NCI-H2171 (cell line): Measurements from ENCODE around the gene UBA1.

Experiments
- DNase-seq: peaks from one replicate; lab custom pipeline; 2025; lab: John Stamatoyannopoulos, UW

The UBA1 gene

DNA sequence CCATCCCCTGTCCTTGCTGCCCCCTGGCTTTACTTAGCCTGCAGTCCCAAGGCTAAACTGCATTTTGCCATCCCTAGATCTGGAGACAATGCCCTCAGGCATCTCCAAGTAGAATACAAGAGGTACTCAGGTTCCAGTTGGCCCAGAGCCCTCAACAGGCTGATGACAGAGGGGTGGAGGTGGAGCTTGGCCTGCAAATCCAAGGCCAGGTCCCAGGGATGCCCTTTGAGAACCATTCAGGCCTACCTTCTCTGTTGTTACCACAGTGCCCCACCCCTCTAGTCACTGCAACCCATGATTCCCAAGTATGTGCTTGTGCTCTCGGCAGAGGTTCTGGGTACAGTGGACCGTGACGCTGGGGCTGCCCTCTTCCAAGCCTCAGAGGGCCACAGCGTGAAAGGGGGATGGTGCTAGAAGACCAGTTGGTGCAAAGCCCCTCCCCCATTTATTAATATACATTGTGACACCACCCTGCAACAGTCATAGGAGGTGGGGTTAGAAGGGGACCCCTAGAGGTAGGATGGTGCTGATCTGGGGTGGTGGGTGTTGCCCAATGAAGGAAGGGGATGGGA, 6.4 kb upstream of the UBA1 start:
- DNase-seq, result no peak

DNA sequence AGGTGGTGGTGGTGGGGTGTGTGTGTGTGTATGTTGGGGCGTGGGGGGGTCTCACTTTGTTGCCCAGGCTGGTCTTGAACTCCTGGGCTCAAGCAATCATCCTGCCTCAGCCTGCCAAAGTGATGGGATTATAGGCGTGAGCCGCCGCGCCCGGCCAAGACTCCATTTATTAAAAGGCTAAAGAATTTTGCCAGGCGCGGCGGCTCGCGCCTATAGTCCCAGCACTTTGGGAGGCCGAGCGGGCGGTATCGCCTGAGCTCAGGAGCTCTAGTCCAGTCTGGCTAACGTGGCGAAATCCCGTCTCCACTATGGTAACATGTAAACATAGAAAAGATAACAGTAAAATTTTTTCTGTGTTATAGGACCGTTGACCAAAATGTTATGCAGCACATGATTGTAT, 3.7 kb upstream of the UBA1 start:
- DNase-seq, result no peak

DNA sequence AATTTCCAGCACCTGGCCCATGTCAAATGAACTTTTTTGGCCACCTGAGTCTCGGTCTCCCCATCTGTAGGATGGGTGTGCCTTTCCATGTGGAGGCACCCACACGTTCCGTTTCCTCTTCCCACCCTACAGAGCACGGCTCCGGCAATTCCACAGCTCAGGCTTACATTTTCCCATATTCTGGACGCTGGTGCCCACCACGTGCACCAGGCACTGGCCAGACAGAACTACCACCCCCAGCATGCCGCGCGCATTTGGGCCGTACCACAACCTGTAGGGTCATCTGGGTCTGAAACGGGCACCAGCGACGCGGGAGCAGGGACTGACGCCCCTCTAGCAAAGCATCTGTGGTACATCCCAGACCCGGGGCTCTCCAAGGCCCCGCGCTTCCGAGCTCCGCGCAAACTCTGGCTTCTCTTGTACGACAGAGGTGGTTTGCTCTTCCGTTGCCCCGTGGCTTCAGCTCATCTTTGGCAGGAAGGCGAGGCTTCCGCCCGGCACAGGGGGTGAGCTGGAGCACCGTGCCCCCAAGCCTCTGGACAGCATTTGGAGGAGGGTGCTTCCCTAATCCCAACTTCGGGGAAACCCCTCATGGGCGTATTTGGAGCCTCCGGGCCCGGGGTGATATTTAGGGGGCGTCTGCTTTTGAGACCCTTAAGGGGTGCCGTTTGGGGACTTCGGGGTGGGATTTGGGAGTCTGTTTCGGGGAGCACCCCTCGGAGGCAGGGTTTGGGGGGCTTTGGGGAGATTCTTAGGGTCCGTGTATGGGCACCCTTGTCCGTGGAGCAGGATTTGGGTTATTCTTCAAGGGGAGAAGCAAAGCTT, 3.0 kb upstream of the UBA1 start:
- peak; percentile 82 for DNase-seq

DNA sequence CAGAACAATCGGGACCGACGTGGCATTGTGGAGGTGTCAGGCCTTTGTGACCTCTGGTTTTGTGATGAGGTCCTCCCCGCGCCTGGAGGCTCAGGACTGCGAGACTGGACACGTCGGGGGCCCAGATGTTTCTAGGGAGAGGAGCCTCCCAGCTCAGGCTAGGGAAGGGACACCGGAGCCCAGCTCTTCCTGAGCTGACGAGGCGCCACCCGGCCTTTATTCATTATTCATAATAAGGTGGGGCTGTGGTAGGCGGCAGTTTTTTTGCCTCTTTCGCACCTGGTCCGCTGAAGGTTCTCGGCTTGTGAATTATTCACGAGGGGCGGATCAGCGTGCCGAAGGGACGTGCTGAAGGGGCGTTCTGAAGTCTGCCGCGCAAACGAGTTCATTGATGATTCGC, 2.3 kb upstream of the UBA1 start:
- DNase-seq, result peak; percentile 8

DNA sequence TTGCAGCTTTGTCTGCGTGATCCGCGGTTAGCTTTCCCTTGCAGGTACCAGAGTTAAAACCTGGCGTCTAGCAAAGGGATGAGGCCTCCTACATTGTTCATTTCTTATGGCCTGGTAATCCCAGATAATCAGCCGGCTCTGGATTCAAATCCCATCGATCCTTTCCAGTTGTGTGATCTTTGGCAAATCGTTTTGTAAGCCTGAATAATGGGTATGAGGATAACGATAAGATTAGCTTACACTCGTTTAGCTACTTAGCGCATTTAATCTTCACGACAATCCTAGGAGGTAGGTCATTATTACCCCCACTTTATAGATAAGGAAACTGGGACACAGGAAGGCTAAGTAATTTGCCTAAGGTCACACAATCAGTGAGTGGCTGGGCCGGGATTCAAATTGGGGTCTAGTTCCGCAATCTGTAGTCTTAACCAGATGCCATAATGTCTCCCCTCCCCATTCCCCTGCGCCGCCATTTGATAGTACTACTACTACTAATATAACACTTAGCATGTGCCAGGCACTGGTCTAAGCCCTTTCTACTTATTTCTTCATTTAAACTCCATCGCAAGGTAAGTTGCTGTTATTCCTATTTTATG, 1.7 kb upstream of the UBA1 start:
- DNase-seq, result no peak

DNA sequence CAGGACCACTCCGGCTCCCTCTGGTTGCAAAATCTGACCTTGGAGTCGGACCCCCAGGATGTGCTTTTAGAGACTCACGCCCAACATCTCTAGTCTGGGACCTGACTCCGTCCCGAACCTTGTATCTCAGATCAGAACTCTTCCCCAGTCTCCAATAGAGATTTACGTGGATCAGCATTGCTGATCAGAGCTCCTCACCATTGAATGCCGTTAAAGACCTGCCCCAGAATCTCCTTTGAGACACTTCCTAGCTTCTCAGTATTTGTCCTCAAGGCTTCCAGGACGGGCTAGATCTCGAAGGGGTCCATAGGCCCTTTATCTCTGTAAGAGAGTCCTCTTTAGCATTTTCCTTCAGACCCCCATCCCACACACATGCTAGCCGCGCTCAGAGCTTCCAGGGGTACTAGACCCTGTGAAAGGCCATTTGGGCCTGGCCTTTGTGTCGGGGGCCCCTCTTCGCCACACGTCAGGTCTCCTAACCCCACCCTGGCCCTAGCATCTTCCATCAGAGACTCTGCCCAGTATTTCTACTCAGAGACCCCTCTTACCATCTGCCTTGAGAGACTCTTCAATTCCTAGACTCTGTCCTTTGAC, 662 bp downstream of the UBA1 start:
- DNase-seq, result no peak

DNA sequence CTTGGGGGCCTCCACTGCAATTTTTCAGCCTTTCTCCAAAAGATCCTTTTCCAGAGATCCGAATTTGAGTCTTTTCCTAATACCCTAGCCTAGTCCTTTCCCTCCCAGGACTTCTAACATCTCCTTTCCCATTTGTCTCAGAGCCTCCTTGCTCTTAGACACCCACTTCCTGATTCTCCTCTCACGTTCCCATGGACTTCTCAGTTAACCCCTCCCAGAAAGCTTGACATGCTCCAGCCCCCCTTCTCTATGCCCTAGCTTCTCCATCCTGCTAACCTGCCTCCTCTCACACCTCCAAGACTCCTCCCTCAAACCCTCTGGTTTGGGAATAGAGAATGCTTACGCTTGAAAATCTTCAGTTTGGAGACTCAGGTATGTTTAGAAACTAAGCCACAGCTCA, 2.5 kb downstream of the UBA1 start:
- no peak for DNase-seq

DNA sequence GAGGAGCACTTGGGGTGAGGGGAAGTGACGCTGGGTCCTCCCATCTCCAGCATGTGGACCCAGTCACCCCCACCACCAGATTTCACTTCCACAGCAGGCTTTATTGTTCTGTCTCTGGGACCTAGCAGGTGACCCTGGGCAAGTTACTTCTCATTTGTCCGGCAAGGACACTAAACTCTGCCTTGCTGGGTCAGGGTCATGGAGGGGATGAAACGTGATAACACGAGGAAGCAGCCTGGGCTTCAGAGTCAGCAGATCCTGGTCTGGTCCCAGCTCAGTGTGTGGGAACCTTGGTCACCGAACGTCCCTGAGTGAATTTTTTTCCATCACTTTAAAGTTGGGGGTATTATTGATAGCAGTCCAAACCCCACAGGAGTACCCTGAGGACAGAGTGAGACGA, 3.9 kb downstream of the UBA1 start:
- DNase-seq, result no peak

DNA sequence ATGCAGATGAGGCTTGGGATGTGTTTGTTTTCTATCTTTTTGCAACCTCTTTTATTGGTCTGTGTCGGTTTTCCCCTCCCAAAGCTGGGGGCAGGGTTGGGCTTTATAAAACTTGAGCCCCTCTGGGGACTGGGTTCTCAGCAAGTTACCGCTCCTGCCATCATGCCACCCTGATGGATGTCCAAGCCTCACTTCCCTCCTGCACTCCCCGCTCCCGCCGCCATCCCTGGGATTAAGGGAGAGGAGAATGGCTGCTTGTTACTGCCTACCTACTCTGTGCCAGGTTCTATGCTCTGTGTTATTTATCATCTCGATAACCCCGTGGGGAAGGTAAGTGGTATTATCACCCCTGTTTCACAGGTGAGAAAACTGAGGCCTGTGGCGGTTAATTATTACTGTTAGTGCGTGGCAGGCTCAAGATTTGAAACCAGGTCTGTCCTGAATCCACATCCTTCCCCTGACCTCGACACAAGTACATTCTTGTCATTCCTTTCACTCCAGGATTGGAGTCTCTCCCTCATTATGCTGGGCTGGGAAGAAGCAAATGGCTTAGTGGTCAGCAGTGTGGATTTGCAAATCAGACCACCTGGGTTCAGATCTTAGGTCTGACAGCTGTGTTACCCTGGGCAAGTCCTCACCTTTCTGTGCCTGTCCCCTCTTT, 4.5 kb downstream of the UBA1 start:
- no peak for DNase-seq

DNA sequence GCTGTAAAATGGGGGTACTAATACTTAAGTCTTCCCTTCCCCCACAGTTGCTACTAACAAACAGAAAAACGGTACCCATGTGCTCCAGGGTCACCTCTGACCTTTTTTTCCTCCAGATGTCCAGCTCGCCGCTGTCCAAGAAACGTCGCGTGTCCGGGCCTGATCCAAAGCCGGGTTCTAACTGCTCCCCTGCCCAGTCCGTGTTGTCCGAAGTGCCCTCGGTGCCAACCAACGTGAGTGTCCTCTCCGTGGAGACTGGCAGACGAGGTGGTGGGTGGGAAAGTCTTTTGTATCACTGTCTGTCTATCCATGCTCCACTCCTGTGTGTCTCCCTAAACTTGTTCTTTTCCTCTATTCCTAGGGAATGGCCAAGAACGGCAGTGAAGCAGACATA, 5.1 kb downstream of the UBA1 start:
- no peak for DNase-seq

DNA sequence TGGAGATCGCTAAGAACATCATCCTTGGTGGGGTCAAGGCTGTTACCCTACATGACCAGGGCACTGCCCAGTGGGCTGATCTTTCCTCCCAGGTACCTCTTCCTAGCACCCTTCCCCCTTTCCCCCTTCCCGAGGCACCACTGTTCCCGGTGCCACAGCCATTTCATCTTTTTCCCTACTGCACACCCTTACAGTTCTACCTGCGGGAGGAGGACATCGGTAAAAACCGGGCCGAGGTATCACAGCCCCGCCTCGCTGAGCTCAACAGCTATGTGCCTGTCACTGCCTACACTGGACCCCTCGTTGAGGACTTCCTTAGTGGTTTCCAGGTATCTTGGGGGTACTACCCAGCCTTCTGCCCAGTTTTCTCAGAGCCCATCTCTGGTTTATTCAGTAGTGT, 5.7 kb downstream of the UBA1 start:
- no peak for DNase-seq

DNA sequence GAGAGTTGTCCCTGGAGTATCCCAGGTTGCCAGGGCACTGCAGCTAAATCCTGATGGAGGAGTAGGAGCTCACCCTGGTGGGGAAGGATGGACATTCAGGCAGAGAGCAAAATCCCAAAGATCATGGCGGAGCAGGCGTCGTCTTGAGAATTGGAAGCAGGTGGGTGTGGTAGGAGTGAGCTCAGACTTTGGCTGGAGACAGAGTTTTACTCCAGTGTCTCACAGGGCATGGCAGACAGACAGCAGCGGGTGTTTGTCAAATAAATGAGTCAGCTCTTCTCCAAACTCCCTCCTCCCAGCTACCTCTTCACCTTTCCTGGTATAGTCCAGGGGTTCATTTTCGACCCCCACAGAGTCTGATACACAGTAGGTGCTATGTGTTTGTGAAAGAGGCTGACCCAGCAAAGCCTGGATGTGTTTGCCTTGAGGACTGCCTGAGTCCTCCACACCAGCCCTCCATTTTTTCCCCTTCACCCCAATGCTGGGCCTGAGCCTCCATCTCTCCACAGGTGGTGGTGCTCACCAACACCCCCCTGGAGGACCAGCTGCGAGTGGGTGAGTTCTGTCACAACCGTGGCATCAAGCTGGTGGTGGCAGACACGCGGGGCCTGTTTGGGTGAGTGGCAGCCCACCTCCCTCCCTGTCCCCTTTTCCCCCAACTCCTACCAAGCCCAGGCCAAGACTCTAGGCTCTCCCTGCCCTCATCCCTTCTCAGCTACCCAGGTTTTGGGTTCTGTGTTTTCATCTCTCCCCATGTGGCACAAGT, 6.9 kb downstream of the UBA1 start:
- DNase-seq, result no peak

DNA sequence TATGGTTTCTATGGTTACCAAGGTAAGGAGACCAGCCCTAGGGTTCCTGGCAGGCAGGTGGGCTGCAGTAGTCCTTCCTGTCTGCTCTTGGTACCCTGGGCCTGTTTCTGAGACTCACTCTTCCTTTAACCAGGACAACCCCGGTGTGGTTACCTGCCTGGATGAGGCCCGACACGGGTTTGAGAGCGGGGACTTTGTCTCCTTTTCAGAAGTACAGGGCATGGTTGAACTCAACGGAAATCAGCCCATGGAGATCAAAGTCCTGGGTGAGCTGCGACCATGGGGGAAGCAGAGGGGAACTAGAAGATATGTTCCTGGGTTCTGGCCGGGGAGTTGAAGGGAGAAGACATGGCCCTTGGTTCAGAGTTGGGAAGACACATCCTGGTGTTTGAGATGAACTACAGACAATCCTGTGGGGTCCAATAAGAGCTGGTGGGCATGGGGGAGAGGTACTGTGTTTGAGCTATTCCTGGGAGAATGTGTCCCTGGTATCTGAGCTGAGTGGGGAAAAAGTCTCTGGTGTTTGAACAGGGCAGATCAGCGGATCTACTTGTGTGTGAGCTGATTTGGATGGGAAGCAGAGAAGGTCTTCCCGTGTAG, 7.8 kb downstream of the UBA1 start:
- no peak for DNase-seq

DNA sequence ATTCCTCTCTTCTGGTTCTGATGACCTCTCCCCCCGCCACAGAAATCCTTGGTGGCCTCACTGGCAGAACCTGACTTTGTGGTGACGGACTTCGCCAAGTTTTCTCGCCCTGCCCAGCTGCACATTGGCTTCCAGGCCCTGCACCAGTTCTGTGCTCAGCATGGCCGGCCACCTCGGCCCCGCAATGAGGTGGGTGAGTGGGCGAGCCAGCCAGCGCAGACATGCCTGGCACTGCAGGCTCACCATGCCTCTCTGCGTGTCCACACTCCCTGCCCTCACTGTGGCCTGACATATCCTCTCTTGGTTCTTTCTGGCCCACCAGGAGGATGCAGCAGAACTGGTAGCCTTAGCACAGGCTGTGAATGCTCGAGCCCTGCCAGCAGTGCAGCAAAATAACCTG, 8.7 kb downstream of the UBA1 start:
- no peak for DNase-seq

DNA sequence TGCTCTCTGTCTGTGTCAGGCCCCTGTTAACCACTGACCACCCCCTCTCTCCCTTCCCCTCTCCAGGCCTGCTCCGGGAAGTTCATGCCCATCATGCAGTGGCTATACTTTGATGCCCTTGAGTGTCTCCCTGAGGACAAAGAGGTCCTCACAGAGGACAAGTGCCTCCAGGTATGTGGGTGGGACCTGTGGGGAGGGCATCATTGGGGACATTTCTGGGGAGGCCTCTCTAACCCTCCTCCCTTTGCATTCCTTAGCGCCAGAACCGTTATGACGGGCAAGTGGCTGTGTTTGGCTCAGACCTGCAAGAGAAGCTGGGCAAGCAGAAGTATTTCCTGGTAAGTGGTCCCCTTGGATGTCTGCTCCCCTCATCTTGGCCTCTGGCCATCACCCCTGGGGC, 9.2 kb downstream of the UBA1 start:
- DNase-seq, result no peak

DNA sequence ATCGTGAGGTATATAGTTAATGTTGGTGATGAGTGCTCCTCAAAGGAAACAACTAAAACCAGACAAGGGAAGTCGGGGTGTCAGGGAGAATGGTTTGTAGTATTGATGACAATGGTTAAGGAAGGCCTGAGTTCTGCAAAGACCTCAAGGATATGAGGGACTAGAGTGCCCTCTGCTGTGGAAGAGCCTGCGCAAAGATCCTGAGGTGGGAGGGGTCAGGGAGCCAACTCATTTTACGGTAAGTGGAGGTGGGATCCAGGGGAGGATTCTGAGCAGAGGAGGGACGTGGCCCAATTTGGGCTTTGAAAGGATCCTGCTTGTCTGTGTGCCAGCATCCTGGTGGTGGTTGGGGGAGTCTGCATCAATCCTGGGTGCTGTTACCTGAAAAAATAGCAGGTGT, 11.3 kb downstream of the UBA1 start:
- DNase-seq, result peak; percentile 3

DNA sequence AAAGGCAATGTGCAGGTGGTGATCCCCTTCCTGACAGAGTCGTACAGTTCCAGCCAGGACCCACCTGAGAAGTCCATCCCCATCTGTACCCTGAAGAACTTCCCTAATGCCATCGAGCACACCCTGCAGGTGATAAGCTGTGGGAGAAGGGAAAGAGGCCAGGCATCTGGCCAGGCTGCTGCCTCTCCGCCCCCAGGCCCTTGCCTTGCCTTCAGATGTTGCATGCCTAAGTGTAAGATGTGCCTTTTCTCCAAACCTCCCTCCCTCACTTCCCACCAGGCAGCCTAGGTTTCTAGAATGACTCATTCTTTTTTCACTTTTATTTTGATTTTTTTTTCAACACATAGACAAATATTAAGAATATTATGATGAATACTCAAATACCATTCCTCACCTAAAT, 12.7 kb downstream of the UBA1 start:
- no peak for DNase-seq

DNA sequence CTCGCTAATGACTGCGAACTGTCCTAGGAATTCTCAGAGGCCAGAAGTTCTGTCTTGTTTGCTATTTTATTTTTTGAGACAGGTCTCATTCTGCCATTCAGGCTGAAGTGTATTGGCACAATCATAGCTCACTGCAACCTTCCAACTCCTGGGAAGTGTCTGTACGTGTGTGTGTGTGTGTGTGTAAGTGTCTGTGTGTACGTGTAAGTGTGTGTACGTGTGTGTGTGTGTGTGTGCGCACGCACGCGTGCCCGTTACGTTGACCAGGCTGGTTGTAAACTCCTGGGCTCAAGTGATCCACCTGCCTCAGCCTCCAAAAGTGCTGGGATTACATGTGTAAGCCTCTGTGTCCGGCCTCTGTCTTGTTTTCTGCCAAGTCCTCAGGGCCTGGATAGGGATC, 14.5 kb downstream of the UBA1 start:
- no peak for DNase-seq

DNA sequence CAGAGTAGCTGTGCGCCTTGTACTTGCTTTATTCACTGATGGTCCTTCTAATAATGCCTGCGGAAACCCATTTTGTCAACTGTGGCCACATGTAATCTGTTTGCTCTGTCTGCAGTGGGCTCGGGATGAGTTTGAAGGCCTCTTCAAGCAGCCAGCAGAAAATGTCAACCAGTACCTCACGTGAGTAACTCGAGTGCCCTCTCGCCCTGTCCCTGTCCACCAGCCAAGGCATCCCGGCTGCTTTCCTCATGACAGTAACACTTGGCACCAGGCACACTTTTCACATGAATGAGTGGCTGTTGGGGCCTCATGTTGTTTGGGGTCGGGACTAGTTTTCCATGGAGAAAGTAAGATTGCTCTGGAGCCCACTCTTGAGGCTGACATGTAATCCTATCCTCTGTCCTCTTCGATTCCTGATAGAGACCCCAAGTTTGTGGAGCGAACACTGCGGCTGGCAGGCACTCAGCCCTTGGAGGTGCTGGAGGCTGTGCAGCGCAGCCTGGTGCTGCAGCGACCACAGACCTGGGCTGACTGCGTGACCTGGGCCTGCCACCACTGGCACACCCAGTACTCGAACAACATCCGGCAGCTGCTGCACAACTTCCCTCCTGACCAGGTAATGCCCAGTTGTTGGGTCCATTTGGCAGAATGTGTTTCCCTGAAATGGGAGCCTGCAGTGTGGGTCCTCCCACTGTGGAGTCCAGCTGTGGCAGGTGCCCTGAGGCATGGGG, 16.0 kb downstream of the UBA1 start:
- DNase-seq, result no peak

DNA sequence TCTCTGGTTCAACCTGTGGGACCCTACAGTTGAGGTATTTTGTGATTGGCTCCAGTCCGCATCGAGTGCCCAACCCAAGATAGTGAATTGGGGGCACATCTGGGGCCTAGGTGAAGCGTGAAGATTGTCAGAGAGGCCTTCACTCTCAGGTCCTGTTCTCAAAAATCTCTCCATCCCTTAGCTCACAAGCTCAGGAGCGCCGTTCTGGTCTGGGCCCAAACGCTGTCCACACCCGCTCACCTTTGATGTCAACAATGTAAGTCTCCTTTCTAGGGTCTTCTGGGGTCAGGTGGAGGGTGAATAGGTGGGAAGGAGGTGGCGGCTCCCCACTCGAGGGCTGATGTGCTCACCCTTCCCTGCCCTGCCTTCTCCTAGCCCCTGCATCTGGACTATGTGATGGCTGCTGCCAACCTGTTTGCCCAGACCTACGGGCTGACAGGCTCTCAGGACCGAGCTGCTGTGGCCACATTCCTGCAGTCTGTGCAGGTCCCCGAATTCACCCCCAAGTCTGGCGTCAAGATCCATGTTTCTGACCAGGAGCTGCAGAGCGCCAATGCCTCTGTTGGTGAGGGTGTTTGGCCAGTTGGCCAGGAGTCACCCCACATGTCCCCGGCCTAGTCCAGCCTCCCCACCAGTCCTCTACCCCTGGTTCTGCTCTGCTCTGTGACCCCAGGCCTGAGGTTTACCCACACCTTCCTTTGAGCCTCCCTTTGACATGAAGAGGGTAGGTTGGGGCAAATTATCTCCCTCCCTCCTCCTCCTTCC, 17.2 kb downstream of the UBA1 start:
- DNase-seq, result no peak
